ENCODE data around the gene SAMD14. TPM values are rescaled to one million over a fixed set of nuclear protein-coding genes. Genes with fewer than 3 reads are reported as not detected.

The SAMD14 gene
- total and polyA plus RNA-seq, 2 donors: 0.42 to 0.62 TPM

DNA sequence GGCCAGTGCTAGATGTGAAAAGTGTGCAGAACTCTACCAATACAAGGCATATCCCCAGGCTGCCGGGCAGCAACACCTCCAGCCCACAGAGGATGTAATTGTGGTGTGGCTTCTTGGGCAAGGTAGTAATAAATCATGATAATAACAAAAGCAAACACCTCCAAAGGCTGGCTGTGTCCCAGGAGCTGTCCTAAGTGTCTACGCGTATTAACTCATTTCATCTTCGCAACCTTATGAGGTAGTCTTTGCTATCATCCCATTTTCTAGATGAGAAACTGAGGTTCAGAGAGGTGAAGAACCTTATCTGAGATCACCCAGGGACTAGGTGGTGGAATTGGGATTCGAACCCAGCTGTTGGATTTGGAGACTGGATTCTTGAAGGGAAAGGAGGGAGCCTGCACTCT lies 29.5 kb downstream of the SAMD14 start:
- no peak overlapping the region for H3K4me3 ChIP-seq (ENCODE audit: low read length in 2 of 2)
- no peak overlapping the region for H3K27ac ChIP-seq (ENCODE audit: low read depth in 1 of 2, low read length in 1 of 2)
- DNase-seq (ENCODE audit: low read depth in 6 of 9, low spot score in 9 of 9): no peak
- H3K27me3 ChIP-seq (ENCODE audit: control insufficient read depth in 2 of 2, insufficient read depth in 1 of 2, low read length in 1 of 2): no peaks in the 10 kb centered on the region
- no peaks in the 10 kb centered on the region for H3K9me3 ChIP-seq (ENCODE audit: control insufficient read depth in 2 of 2, insufficient read depth in 1 of 2, low read length in 1 of 2)
- peaks cover 10 to 13% of the 10 kb centered on the region in 2 donors for H3K4me1 ChIP-seq (ENCODE audit: control insufficient read depth in 2 of 2, insufficient read depth in 2 of 2, low read length in 2 of 2)
- WGBS: 84% methylated on average over 5 of the region's 5 CpGs
- peaks cover 22 to 44% of the 10 kb centered on the region in 2 donors for H3K36me3 ChIP-seq (ENCODE audit: control insufficient read depth in 2 of 2, insufficient read depth in 2 of 2, low read length in 1 of 2)

- Histone ChIP-seq H3K4me3 (ENCODE audit: low read length in 2 of 2) (no peak overlapping the region), H3K27ac (ENCODE audit: low read depth in 1 of 2, low read length in 1 of 2) (no peak overlapping the region), H3K9me3 (ENCODE audit: control insufficient read depth in 2 of 2, insufficient read depth in 1 of 2, low read length in 1 of 2) (no peaks in the 10 kb centered on the region), H3K36me3 (ENCODE audit: control insufficient read depth in 2 of 2, insufficient read depth in 2 of 2, low read length in 1 of 2) (peaks cover 22 to 44% of the 10 kb centered on the region in 2 donors), H3K4me1 (ENCODE audit: control insufficient read depth in 2 of 2, insufficient read depth in 2 of 2, low read length in 2 of 2) (peaks cover 11 to 13% of the 10 kb centered on the region in 2 donors), H3K27me3 (ENCODE audit: control insufficient read depth in 2 of 2, insufficient read depth in 1 of 2, low read length in 1 of 2) (no peaks in the 10 kb centered on the region)
- no peak for DNase-seq (ENCODE audit: low read depth in 6 of 9, low spot score in 9 of 9)
- 94% methylated on average over 5 of the region's 5 CpGs for WGBS
Observed at GRCh38 chr17:50099003-50099402, 31.0 kb downstream of the SAMD14 start.

DNA sequence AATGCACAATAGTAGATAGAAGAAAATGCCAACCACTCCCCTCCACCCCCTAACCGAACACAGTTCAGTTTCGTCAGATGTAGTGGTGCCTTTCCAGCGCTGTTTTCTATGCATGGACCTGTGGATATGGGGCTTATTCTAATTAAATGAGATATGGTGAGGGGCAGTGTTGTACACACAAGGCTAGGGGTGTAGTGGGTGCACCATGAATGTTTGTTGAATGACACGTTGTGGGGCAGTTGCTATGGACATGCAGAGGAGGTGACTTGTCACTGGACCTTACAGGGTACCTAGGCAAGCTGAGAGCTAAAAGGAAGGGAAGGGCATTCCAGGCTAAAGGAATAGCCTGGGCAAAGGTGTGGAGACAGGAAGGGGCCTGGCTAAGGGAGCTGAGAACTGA lies 31.4 kb downstream of the SAMD14 start:
- H3K4me3 ChIP-seq (ENCODE audit: low read length in 2 of 2): no peak overlapping the region
- peaks cover 22 to 39% of the 10 kb centered on the region in 2 donors for H3K36me3 ChIP-seq (ENCODE audit: control insufficient read depth in 2 of 2, insufficient read depth in 2 of 2, low read length in 1 of 2)
- H3K27ac ChIP-seq (ENCODE audit: low read depth in 1 of 2, low read length in 1 of 2): no peak overlapping the region
- H3K27me3 ChIP-seq (ENCODE audit: control insufficient read depth in 2 of 2, insufficient read depth in 1 of 2, low read length in 1 of 2): no peaks in the 10 kb centered on the region
- peaks cover 11 to 13% of the 10 kb centered on the region in 2 donors for H3K4me1 ChIP-seq (ENCODE audit: control insufficient read depth in 2 of 2, insufficient read depth in 2 of 2, low read length in 2 of 2)
- WGBS: 97% methylated on average over 4 of the region's 4 CpGs
- H3K9me3 ChIP-seq (ENCODE audit: control insufficient read depth in 2 of 2, insufficient read depth in 1 of 2, low read length in 1 of 2): no peaks in the 10 kb centered on the region
- no peak for DNase-seq (ENCODE audit: low read depth in 6 of 9, low spot score in 9 of 9)

GRCh38 chr17:50097926-50098325 lies 32.0 kb downstream of the SAMD14 start:
- H3K9me3 ChIP-seq (ENCODE audit: control insufficient read depth in 2 of 2, insufficient read depth in 1 of 2, low read length in 1 of 2): no peaks in the 10 kb centered on the region
- peaks cover 22 to 38% of the 10 kb centered on the region in 2 donors for H3K36me3 ChIP-seq (ENCODE audit: control insufficient read depth in 2 of 2, insufficient read depth in 2 of 2, low read length in 1 of 2)
- WGBS: 97% methylated on average over 4 of the region's 4 CpGs
- H3K27me3 ChIP-seq (ENCODE audit: control insufficient read depth in 2 of 2, insufficient read depth in 1 of 2, low read length in 1 of 2): no peaks in the 10 kb centered on the region
- no peak overlapping the region for H3K27ac ChIP-seq (ENCODE audit: low read depth in 1 of 2, low read length in 1 of 2)
- H3K4me3 ChIP-seq (ENCODE audit: low read length in 2 of 2): no peak overlapping the region
- no peak for DNase-seq (ENCODE audit: low read depth in 6 of 9, low spot score in 9 of 9)
- peaks cover 11 to 13% of the 10 kb centered on the region in 2 donors for H3K4me1 ChIP-seq (ENCODE audit: control insufficient read depth in 2 of 2, insufficient read depth in 2 of 2, low read length in 2 of 2)

GRCh38 chr17:50097455-50097854 lies 32.5 kb downstream of the SAMD14 start:
- Histone ChIP-seq H3K4me3 (ENCODE audit: low read length in 2 of 2) (no peak overlapping the region), H3K27me3 (ENCODE audit: control insufficient read depth in 2 of 2, insufficient read depth in 1 of 2, low read length in 1 of 2) (no peaks in the 10 kb centered on the region), H3K4me1 (ENCODE audit: control insufficient read depth in 2 of 2, insufficient read depth in 2 of 2, low read length in 2 of 2) (peaks cover 11 to 13% of the 10 kb centered on the region in 2 donors), H3K27ac (ENCODE audit: low read depth in 1 of 2, low read length in 1 of 2) (no peak overlapping the region), H3K36me3 (ENCODE audit: control insufficient read depth in 2 of 2, insufficient read depth in 2 of 2, low read length in 1 of 2) (peaks cover 22 to 38% of the 10 kb centered on the region in 2 donors), H3K9me3 (ENCODE audit: control insufficient read depth in 2 of 2, insufficient read depth in 1 of 2, low read length in 1 of 2) (no peaks in the 10 kb centered on the region)
- DNase-seq (ENCODE audit: low read depth in 6 of 9, low spot score in 9 of 9): no peak
- WGBS: 84% methylated on average over 7 of the region's 7 CpGs

GRCh38 chr17:50096758-50097157 lies 33.2 kb downstream of the SAMD14 start:
- Histone ChIP-seq H3K27me3 (ENCODE audit: control insufficient read depth in 2 of 2, insufficient read depth in 1 of 2, low read length in 1 of 2) (peaks cover 0 to 2% of the 10 kb centered on the region in 2 donors), H3K4me1 (ENCODE audit: control insufficient read depth in 2 of 2, insufficient read depth in 2 of 2, low read length in 2 of 2) (peaks cover 11 to 13% of the 10 kb centered on the region in 2 donors), H3K9me3 (ENCODE audit: control insufficient read depth in 2 of 2, insufficient read depth in 1 of 2, low read length in 1 of 2) (no peaks in the 10 kb centered on the region), H3K36me3 (ENCODE audit: control insufficient read depth in 2 of 2, insufficient read depth in 2 of 2, low read length in 1 of 2) (peaks cover 22 to 38% of the 10 kb centered on the region in 2 donors), H3K27ac (ENCODE audit: low read depth in 1 of 2, low read length in 1 of 2) (no peak overlapping the region), H3K4me3 (ENCODE audit: low read length in 2 of 2) (no peak overlapping the region)
- DNase-seq (ENCODE audit: low read depth in 6 of 9, low spot score in 9 of 9): no peak
- 97% methylated on average over 3 of the region's 3 CpGs for WGBS

DNA sequence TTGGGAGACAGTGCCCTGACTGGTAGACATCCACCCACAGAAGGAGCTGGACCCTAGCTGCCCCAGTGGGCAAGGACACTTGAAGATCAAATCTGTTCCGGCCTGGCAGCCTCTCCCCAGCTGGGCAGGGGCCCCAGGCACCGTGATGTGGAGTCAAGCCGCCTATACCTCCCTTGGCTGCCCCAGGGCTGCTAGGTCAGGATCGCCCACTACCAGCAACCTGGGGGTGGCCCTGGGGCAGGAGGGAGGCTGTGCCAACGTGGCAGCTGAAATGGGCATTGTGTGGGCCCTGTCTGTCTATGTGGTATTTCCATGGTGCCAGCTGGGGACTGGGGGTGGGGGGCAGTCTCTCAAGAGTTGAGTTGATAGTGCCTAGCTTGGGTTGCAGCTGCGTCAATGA lies 33.9 kb downstream of the SAMD14 start:
- Histone ChIP-seq H3K27me3 (ENCODE audit: control insufficient read depth in 2 of 2, insufficient read depth in 1 of 2, low read length in 1 of 2) (peaks cover 0 to 6% of the 10 kb centered on the region in 2 donors), H3K4me3 (ENCODE audit: low read length in 2 of 2) (peak overlapping the region; percentile 68 to 71), H3K4me1 (ENCODE audit: control insufficient read depth in 2 of 2, insufficient read depth in 2 of 2, low read length in 2 of 2) (peaks cover 11 to 13% of the 10 kb centered on the region in 2 donors), H3K27ac (ENCODE audit: low read depth in 1 of 2, low read length in 1 of 2) (no peak overlapping the region), H3K36me3 (ENCODE audit: control insufficient read depth in 2 of 2, insufficient read depth in 2 of 2, low read length in 1 of 2) (peaks cover 22 to 34% of the 10 kb centered on the region in 2 donors), H3K9me3 (ENCODE audit: control insufficient read depth in 2 of 2, insufficient read depth in 1 of 2, low read length in 1 of 2) (no peaks in the 10 kb centered on the region)
- peak in 1 of 9 donors; percentile 16 for DNase-seq (ENCODE audit: low read depth in 6 of 9, low spot score in 9 of 9)
- WGBS: 62% methylated on average over 6 of the region's 6 CpGs

- no peak overlapping the region for H3K27ac ChIP-seq (ENCODE audit: low read depth in 1 of 2, low read length in 1 of 2)
- DNase-seq (ENCODE audit: low read depth in 6 of 9, low spot score in 9 of 9): peak in 1 of 9 donors; percentile 37
- WGBS: 1% methylated on average over 12 of the region's 12 CpGs
- peaks cover 11 to 13% of the 10 kb centered on the region in 2 donors for H3K4me1 ChIP-seq (ENCODE audit: control insufficient read depth in 2 of 2, insufficient read depth in 2 of 2, low read length in 2 of 2)
- peaks cover 22 to 31% of the 10 kb centered on the region in 2 donors for H3K36me3 ChIP-seq (ENCODE audit: control insufficient read depth in 2 of 2, insufficient read depth in 2 of 2, low read length in 1 of 2)
- H3K4me3 ChIP-seq (ENCODE audit: low read length in 2 of 2): peak overlapping the region; percentile 68 to 71
- H3K27me3 ChIP-seq (ENCODE audit: control insufficient read depth in 2 of 2, insufficient read depth in 1 of 2, low read length in 1 of 2): peaks cover 0 to 9% of the 10 kb centered on the region in 2 donors
- no peaks in the 10 kb centered on the region for H3K9me3 ChIP-seq (ENCODE audit: control insufficient read depth in 2 of 2, insufficient read depth in 1 of 2, low read length in 1 of 2)
Observed at GRCh38 chr17:50095626-50096037, 34.3 kb downstream of the SAMD14 start.

DNA sequence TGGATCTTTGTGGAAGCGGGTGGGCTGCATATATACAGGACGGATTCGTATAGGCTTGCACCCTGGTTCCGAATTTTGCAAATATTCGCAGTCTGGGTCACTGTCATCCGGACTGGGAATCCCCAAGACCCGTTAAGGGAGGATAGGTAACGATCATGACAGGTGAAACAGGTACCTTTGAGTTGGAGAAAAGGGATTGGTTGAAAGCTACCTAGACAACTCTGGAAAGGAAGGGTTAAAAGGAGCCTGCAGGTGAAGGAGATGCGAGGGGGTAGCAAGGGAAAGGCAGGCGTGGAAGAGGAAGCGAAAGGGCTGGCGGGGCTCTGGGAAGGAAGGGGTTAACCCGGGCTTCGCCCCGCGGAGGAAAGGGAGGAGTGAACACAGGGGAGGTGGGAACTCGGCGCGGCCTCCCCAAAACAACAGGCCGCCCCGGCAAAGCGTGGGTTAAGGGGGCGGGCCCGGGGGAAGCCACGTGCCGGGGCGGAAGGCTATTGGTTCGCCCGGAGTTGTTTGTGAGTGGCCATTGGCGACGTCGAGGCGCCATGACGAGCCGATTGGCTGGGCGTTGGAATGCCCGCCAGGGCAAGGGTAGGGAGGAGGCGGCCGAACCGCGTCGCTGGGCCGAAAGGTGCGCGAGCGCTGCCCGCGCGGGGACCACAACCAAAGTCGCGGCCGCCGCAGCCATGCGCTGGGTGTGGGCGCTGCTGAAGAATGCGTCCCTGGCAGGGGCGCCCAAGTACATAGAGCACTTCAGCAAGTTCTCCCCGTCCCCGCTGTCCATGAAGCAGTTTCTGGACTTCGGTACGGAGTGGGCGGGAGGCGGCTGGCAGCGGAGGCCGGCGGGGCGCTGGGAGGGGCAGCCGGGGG lies 35.0 kb downstream of the SAMD14 start, which contains the start of gene PDK2:
Gene PDK2 (plus strand): TSS at position 599 of the 867 bp plus-strand sequence. CDS start 85 bp downstream, at position 684.
- DNase-seq (ENCODE audit: low read depth in 6 of 9, low spot score in 9 of 9): peak; percentile 82 to 98 (median 95)
- WGBS: under 1% methylated on average over 68 of the region's 68 CpGs
- H3K27me3 ChIP-seq (ENCODE audit: control insufficient read depth in 2 of 2, insufficient read depth in 1 of 2, low read length in 1 of 2): peaks cover 0 to 11% of the 10 kb centered on the region in 2 donors
- H3K27ac ChIP-seq (ENCODE audit: low read depth in 1 of 2, low read length in 1 of 2): peak within 1 kb of the TSS; percentile 69 to 81
- peak within 1 kb of the TSS; percentile 68 to 71 for H3K4me3 ChIP-seq (ENCODE audit: low read length in 2 of 2)
- H3K4me1 ChIP-seq (ENCODE audit: control insufficient read depth in 2 of 2, insufficient read depth in 2 of 2, low read length in 2 of 2): peaks cover 11 to 13% of the 10 kb centered on the region in 2 donors
- peaks cover 22 to 25% of the 10 kb centered on the region in 2 donors for H3K36me3 ChIP-seq (ENCODE audit: control insufficient read depth in 2 of 2, insufficient read depth in 2 of 2, low read length in 1 of 2)
- no peaks in the 10 kb centered on the region for H3K9me3 ChIP-seq (ENCODE audit: control insufficient read depth in 2 of 2, insufficient read depth in 1 of 2, low read length in 1 of 2)

Measured in thymus (tissue), 11 donors.